A549 (cell line): ENCODE results near the gene LITAFD.

Source experiments
- ESRRA ChIP-seq: fragments of 150-350 bp; IDR thresholded peaks from 2 replicates; pipeline ENCODE4 v1.6.1; 2014; ENCODE audit warnings: mild to moderate bottlenecking, low read length, borderline replicate concordance
- KDM1A ChIP-seq: fragments of 200-600 bp; sonication (generic); IDR thresholded peaks from 2 replicates; pipeline ENCODE4 v1.6.1; 2016; ENCODE audit warnings: low read depth, mild to moderate bottlenecking
- RCOR1 ChIP-seq: fragments of 150-350 bp; IDR thresholded peaks from 2 replicates; pipeline ENCODE4 v1.6.1; 2014; ENCODE audit warnings: antibody characterized with exemption, low read length, low read depth

GRCh38 chr16:8898660-8899318, 16.6 kb downstream of the LITAFD start:
- TF ChIP-seq ESRRA (no peak), KDM1A (no peak), RCOR1 (no peak)
